HG03175 (cell line): ENCODE data around the gene RNF8.
"Not testable (repeated sequence)": the region's sequence is repeated elsewhere in the genome, so short reads cannot be mapped to it uniquely, and the experiment has no call there.

Experiments used
- ATAC-seq: cut with Tn5 transposase; IDR thresholded peaks from one replicate; pipeline ENCODE4 v1.9.1; 2021; ENCODE audit warnings: mild to moderate bottlenecking, moderate library complexity; ENCODE audit not compliant: unreplicated experiment

Gene RNF8

GRCh38 chr6:37321101-37321500 is 32.7 kb upstream of the RNF8 start:
- ATAC-seq, result no peak

- no peak for ATAC-seq
Observed at GRCh38 chr6:37321516-37322415, 32.0 kb upstream of the RNF8 start.

- ATAC-seq, result no peak
Observed at GRCh38 chr6:37323580-37323979, 30.2 kb upstream of the RNF8 start.

GRCh38 chr6:37324131-37325033 is 29.4 kb upstream of the RNF8 start:
- no peak for ATAC-seq

GRCh38 chr6:37330345-37330744 is 23.4 kb upstream of the RNF8 start:
- ATAC-seq, result not testable (repeated sequence)

- ATAC-seq, result no peak
Observed at GRCh38 chr6:37331047-37331446, 22.7 kb upstream of the RNF8 start.

- ATAC-seq, result no peak
Observed at GRCh38 chr6:37332894-37333293, 20.9 kb upstream of the RNF8 start.

- no peak for ATAC-seq
Observed at GRCh38 chr6:37334047-37334446, 19.7 kb upstream of the RNF8 start.

GRCh38 chr6:37338317-37338716 is 15.5 kb upstream of the RNF8 start:
- ATAC-seq, result not testable (repeated sequence)

- no peak for ATAC-seq
Observed at GRCh38 chr6:37338745-37339255, 15.0 kb upstream of the RNF8 start.

- ATAC-seq, result no peak
Observed at GRCh38 chr6:37339741-37340638, 13.8 kb upstream of the RNF8 start.

- ATAC-seq, result no peak
Observed at GRCh38 chr6:37340639-37340943, 13.2 kb upstream of the RNF8 start.

GRCh38 chr6:37343248-37343647 is 10.5 kb upstream of the RNF8 start:
- no peak for ATAC-seq

GRCh38 chr6:37344308-37344707 is 9.5 kb upstream of the RNF8 start:
- ATAC-seq, result no peak

GRCh38 chr6:37345804-37346203 is 8.0 kb upstream of the RNF8 start:
- not testable (repeated sequence) for ATAC-seq

- no peak for ATAC-seq
Observed at GRCh38 chr6:37347177-37347576, 6.6 kb upstream of the RNF8 start.

GRCh38 chr6:37347670-37348111 is 6.1 kb upstream of the RNF8 start:
- ATAC-seq, result no peak

GRCh38 chr6:37351027-37351426 is 2.8 kb upstream of the RNF8 start:
- no peak for ATAC-seq

- ATAC-seq, result no peak
Observed at GRCh38 chr6:37352384-37352783, 1.4 kb upstream of the RNF8 start.

GRCh38 chr6:37354526-37355384 is 972 bp downstream of the RNF8 start:
- ATAC-seq, result peak; percentile 13
